H9 (cell line): Measurements from ENCODE around the gene KCND2. TPM values are rescaled to one million over a fixed set of nuclear protein-coding genes. Genes with fewer than 3 reads are reported as not detected.

Experiments
- DNase-seq: peaks from one replicate; pipeline ENCODE4 v3.0.0-alpha.2; 2017
- H2AFZ ChIP-seq: one replicate; pipeline ENCODE4 v1.6.1; 2013; ENCODE audit warnings: mild to moderate bottlenecking, low read length, control low read depth, moderate library complexity
- H2AK5ac ChIP-seq: 2 replicates; pipeline ENCODE4 v1.6.1; 2013; ENCODE audit warnings: low read length, control low read depth, mixed read lengths; ENCODE audit not compliant: insufficient read length
- H2BK120ac ChIP-seq: one replicate; pipeline ENCODE4 v1.6.1; 2013; ENCODE audit warnings: low read depth, mild to moderate bottlenecking, low read length, control low read depth, inconsistent platforms; ENCODE audit not compliant: poor library complexity, severe bottlenecking
- H2BK12ac ChIP-seq: 2 replicates; pipeline ENCODE4 v1.6.1; 2013; ENCODE audit warnings: low read length, control low read depth, mixed read lengths, low read depth; ENCODE audit not compliant: insufficient read length
- H2BK15ac ChIP-seq: 2 replicates; pipeline ENCODE4 v1.6.1; 2013; ENCODE audit warnings: low read depth, low read length, control low read depth
- H2BK20ac ChIP-seq: one replicate; pipeline ENCODE4 v1.6.1; 2013; ENCODE audit warnings: low read depth, mild to moderate bottlenecking, low read length, control low read depth, inconsistent platforms; ENCODE audit not compliant: poor library complexity, severe bottlenecking
- H2BK5ac ChIP-seq: 2 replicates; pipeline ENCODE4 v1.6.1; 2013; ENCODE audit warnings: low read length, control low read depth, mixed read lengths; ENCODE audit not compliant: insufficient read length
- H3K14ac ChIP-seq: 2 replicates; pipeline ENCODE4 v1.6.1; 2013; ENCODE audit warnings: low read length, control low read depth; ENCODE audit not compliant: insufficient read depth
- H3K18ac ChIP-seq: 2 replicates; pipeline ENCODE4 v1.6.1; 2013; ENCODE audit warnings: low read depth, mild to moderate bottlenecking, mixed read lengths, low read length, control low read depth; ENCODE audit not compliant: insufficient read length
- H3K23ac ChIP-seq: 2 replicates; pipeline ENCODE4 v1.6.1; 2013; ENCODE audit warnings: low read length, control low read depth, mixed read lengths, low read depth; ENCODE audit not compliant: insufficient read length
- H3K23me2 ChIP-seq: 2 replicates; pipeline ENCODE4 v1.6.1; 2013; ENCODE audit warnings: low read depth, mild to moderate bottlenecking, mixed read lengths, low read length, control low read depth; ENCODE audit not compliant: insufficient read length, poor library complexity, severe bottlenecking
- H3K27ac ChIP-seq: 2 replicates; pipeline ENCODE4 v1.5.1; 2013; ENCODE audit warnings: low read length, control low read depth, mixed read lengths, low read depth; ENCODE audit not compliant: insufficient read length
- H3K27me3 ChIP-seq: 2 replicates; pipeline ENCODE4 v1.6.1; 2013; ENCODE audit warnings: low read length, control low read depth, inconsistent platforms; ENCODE audit not compliant: insufficient read depth
- H3K4ac ChIP-seq: 2 replicates; pipeline ENCODE4 v1.6.1; 2013; ENCODE audit warnings: low read depth, mild to moderate bottlenecking, control low read depth, inconsistent platforms, low read length, moderate library complexity
- H3K4me1 ChIP-seq: 2 replicates; pipeline ENCODE4 v1.6.1; 2013; ENCODE audit warnings: low read length, control low read depth, inconsistent platforms; ENCODE audit not compliant: insufficient read depth
- H3K4me2 ChIP-seq: 2 replicates; pipeline ENCODE4 v1.6.1; 2013; ENCODE audit warnings: low read length, control low read depth, mixed read lengths; ENCODE audit not compliant: insufficient read length, insufficient read depth
- H3K56ac ChIP-seq: 2 replicates; pipeline ENCODE4 v1.6.1; 2013; ENCODE audit warnings: low read depth, mild to moderate bottlenecking, mixed read lengths, low read length, control low read depth; ENCODE audit not compliant: insufficient read length
- H3K79me1 ChIP-seq: 2 replicates; pipeline ENCODE4 v1.6.1; 2013; ENCODE audit warnings: low read depth, mild to moderate bottlenecking, moderate library complexity, low read length, control low read depth, inconsistent platforms; ENCODE audit not compliant: insufficient read depth, poor library complexity, severe bottlenecking
- H3K79me2 ChIP-seq: 2 replicates; pipeline ENCODE4 v1.6.1; 2013; ENCODE audit warnings: low read length, control low read depth, inconsistent platforms; ENCODE audit not compliant: insufficient read depth
- H3K9ac ChIP-seq: 2 replicates; pipeline ENCODE4 v1.6.1; 2013; ENCODE audit warnings: low read length, control low read depth, mixed read lengths; ENCODE audit not compliant: insufficient read length; ENCODE audit errors: extremely low read depth
- H3K9me3 ChIP-seq: one replicate; pipeline ENCODE4 v1.6.1; 2013; ENCODE audit warnings: low read depth, low read length, inconsistent platforms; ENCODE audit not compliant: control insufficient read depth
- H3T11ph ChIP-seq: one replicate; pipeline ENCODE4 v1.6.1; 2013; ENCODE audit warnings: mild to moderate bottlenecking, low read length, control low read depth, inconsistent platforms
- H4K20me1 ChIP-seq: one replicate; pipeline ENCODE4 v1.6.1; 2013; ENCODE audit not compliant: control insufficient read depth, insufficient read length, insufficient read depth
- H4K5ac ChIP-seq: 2 replicates; pipeline ENCODE4 v1.6.1; 2013; ENCODE audit warnings: low read depth, mild to moderate bottlenecking, mixed read lengths, low read length, control low read depth; ENCODE audit not compliant: insufficient read length
- H4K8ac ChIP-seq: replicated peaks from 2 replicates; pipeline ENCODE4 v1.6.1; 2013; ENCODE audit warnings: low read length, control low read depth, mixed read lengths, low read depth; ENCODE audit not compliant: insufficient read length
- H4K91ac ChIP-seq: 2 replicates; pipeline ENCODE4 v1.6.1; 2013; ENCODE audit warnings: low read depth, mild to moderate bottlenecking, moderate library complexity, mixed read lengths, low read length, control low read depth; ENCODE audit not compliant: insufficient read length
- H3K27ac Mint-ChIP-seq, 3 experiments: 2 replicates in 2 of 3; 3 replicates in 1 of 3; pipeline ENCODE4 v1.8.0; 2020 to 2021; ENCODE audit warnings: mixed read lengths in 3 of 3, mild to moderate bottlenecking in 1 of 3, moderate library complexity in 1 of 3
- H3K27me3 Mint-ChIP-seq: 2 replicates; pipeline ENCODE4 v1.8.0; 2021; ENCODE audit warnings: low read depth, mild to moderate bottlenecking, moderate library complexity, mixed read lengths
- H3K36me3 Mint-ChIP-seq, 3 experiments: 2 replicates in 2 of 3; 3 replicates in 1 of 3; pipeline ENCODE4 v1.8.0; 2020 to 2021; ENCODE audit warnings: low read depth in 3 of 3, mixed read lengths in 3 of 3; ENCODE audit not compliant: insufficient read depth in 1 of 3
- H3K4me1 Mint-ChIP-seq, 2 experiments: 2 replicates each; pipeline ENCODE4 v1.8.0; 2020; ENCODE audit warnings: mixed read lengths in 2 of 2
- H3K4me3 Mint-ChIP-seq, 2 experiments: 2 replicates in 1 of 2; 3 replicates in 1 of 2; pipeline ENCODE4 v1.8.0; 2020 to 2021; ENCODE audit warnings: mild to moderate bottlenecking in 2 of 2, mixed read lengths in 2 of 2, moderate library complexity in 1 of 2
- H3K9me3 Mint-ChIP-seq, 2 experiments: 2 replicates in 1 of 2; 3 replicates in 1 of 2; pipeline ENCODE4 v1.8.0; 2020; ENCODE audit warnings: mild to moderate bottlenecking in 2 of 2, mixed read lengths in 2 of 2, moderate library complexity in 1 of 2
- WGBS: extraction: QIAGEN DNeasy Blood & Tissue Kit; methylation state at CpG from one replicate; pipeline ENCODE4 v1.1.7; 2013; ENCODE audit warnings: missing lambda C conversion rate, low lambda C conversion rate, mixed read lengths; ENCODE audit not compliant: insufficient read length; ENCODE audit errors: extremely low coverage; 5-methylcytosine and 5-hydroxymethylcytosine counted together
- total RNA-seq: library from RNA; stranded (reverse); gene quantifications from 2 replicates; pipeline ENCODE4 v1.2.1, GENCODE V29; 2021
- TF ChIP-seq, protein P1 (sequence below): fragments of 200-600 bp; sonication (generic); conservative IDR thresholded peaks from 3 replicates; pipeline ENCODE4 v1.8.0; 2021; ENCODE audit warnings: antibody characterized with exemption, mild to moderate bottlenecking

Gene KCND2
- total RNA-seq, 1 experiment from 2014 or later = 6.4 TPM

DNA sequence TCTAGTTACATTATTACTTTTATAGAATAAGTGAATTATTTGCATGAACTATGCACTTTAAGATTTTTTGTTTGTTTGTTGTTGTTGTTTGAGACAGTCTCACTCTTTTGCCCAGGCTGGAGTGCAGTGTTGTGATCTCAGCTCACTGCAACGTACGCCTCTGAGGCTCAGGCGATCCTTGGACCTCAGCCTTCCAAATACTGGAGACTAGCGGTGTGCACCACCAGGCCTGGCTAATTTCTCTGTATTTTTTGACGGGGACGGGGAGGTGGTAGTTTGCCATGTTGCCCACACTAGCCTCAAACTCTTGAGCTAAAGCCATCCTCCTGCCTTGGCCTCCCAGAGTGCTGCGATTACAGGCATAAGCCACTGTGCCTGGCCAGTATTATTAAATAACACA is 29.2 kb downstream of the KCND2 start:
- H3K27me3 ChIP-seq = no peaks in the 10 kb centered on the region
- Mint-ChIP-seq H3K27ac (peak overlapping the region in 1 of 3 experiments; percentile 27; a peak in 1 of 7 replicates), H3K9me3 (no peaks in the 10 kb centered on the region; a peak in 1 of 5 replicates), H3K36me3 (no peaks in the 10 kb centered on the region), H3K4me3 (no peak overlapping the region), H3K27me3 (no peaks in the 10 kb centered on the region), H3K4me1 (peaks cover 16 to 17% of the 10 kb centered on the region in 2 experiments)
- no peak overlapping the region for H3K27ac ChIP-seq
- no CpG with 5 or more reads among the region's 7 CpGs for WGBS
- H2BK5ac ChIP-seq = no peak overlapping the region
- no peaks in the 10 kb centered on the region for H3K23me2 ChIP-seq
- TF ChIP-seq, protein P1, sequence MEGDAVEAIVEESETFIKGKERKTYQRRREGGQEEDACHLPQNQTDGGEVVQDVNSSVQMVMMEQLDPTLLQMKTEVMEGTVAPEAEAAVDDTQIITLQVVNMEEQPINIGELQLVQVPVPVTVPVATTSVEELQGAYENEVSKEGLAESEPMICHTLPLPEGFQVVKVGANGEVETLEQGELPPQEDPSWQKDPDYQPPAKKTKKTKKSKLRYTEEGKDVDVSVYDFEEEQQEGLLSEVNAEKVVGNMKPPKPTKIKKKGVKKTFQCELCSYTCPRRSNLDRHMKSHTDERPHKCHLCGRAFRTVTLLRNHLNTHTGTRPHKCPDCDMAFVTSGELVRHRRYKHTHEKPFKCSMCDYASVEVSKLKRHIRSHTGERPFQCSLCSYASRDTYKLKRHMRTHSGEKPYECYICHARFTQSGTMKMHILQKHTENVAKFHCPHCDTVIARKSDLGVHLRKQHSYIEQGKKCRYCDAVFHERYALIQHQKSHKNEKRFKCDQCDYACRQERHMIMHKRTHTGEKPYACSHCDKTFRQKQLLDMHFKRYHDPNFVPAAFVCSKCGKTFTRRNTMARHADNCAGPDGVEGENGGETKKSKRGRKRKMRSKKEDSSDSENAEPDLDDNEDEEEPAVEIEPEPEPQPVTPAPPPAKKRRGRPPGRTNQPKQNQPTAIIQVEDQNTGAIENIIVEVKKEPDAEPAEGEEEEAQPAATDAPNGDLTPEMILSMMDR = no peak
- no peak for DNase-seq
- no peak overlapping the region for H2AFZ ChIP-seq
- no peak overlapping the region for H3K4ac ChIP-seq
- H2BK15ac ChIP-seq = no peak overlapping the region
- no peak overlapping the region for H3K9ac ChIP-seq
- H3K23ac ChIP-seq = no peak overlapping the region
- no peak overlapping the region for H3K4me2 ChIP-seq
- H4K8ac ChIP-seq = no peak overlapping the region
- H2BK20ac ChIP-seq = no peak overlapping the region
- no peak overlapping the region for H3K14ac ChIP-seq
- no peak overlapping the region for H4K5ac ChIP-seq
- no peak overlapping the region for H3K56ac ChIP-seq
- H4K91ac ChIP-seq = no peak overlapping the region
- no peak overlapping the region for H2BK12ac ChIP-seq
- no peaks in the 10 kb centered on the region for H3K9me3 ChIP-seq
- no peak overlapping the region for H3K18ac ChIP-seq
- H2AK5ac ChIP-seq = no peak overlapping the region
- H4K20me1 ChIP-seq = no peaks in the 10 kb centered on the region
- no peaks in the 10 kb centered on the region for H3K79me1 ChIP-seq
- H3K79me2 ChIP-seq = no peaks in the 10 kb centered on the region
- H2BK120ac ChIP-seq = no peak overlapping the region
- H3T11ph ChIP-seq = no peak overlapping the region
- peaks cover 4% of the 10 kb centered on the region; the same call in 1 of the 2 replicates for H3K4me1 ChIP-seq
